HG03521 (cell line): ENCODE measurements around the gene VAMP2.
A peak's percentile ranks its signal among the peaks of the same experiment; 100 is the strongest.

Source experiments
- ATAC-seq: cut with Tn5 transposase; IDR thresholded peaks from one replicate; pipeline ENCODE4 v1.9.1; 2021; ENCODE audit warnings: mild to moderate bottlenecking, moderate library complexity; ENCODE audit not compliant: unreplicated experiment

VAMP2 gene

GRCh38 chr17:8155996-8156245, 6.8 kb downstream of the VAMP2 start:
- ATAC-seq, result no peak

GRCh38 chr17:8155231-8155995, 7.3 kb downstream of the VAMP2 start:
- no peak for ATAC-seq

- ATAC-seq, result no peak
These were observed 8.1 kb downstream of the VAMP2 start for GRCh38 chr17:8154608-8155155.

GRCh38 chr17:8153957-8154607, 8.7 kb downstream of the VAMP2 start:
- no peak for ATAC-seq

GRCh38 chr17:8153525-8153956, 9.2 kb downstream of the VAMP2 start:
- no peak for ATAC-seq

GRCh38 chr17:8153031-8153451, 9.7 kb downstream of the VAMP2 start:
- ATAC-seq, result no peak

- ATAC-seq, result no peak
These were observed 10.5 kb downstream of the VAMP2 start, which contains the start of gene PER1 for GRCh38 chr17:8152112-8152775. Gene PER1 (minus strand): TSS chr17:8152404. CDS start chr17:8150706, 1,698 bp downstream.

GRCh38 chr17:8151641-8152111, 11.1 kb downstream of the VAMP2 start:
- ATAC-seq, result no peak

GRCh38 chr17:8151120-8151640, 11.6 kb downstream of the VAMP2 start:
- ATAC-seq, result peak; percentile 47

- no peak for ATAC-seq
These were observed 12.3 kb downstream of the VAMP2 start for GRCh38 chr17:8150194-8151119.

- no peak for ATAC-seq
These were observed 13.1 kb downstream of the VAMP2 start for GRCh38 chr17:8149419-8150193.

- no peak for ATAC-seq
These were observed 14.2 kb downstream of the VAMP2 start for GRCh38 chr17:8148560-8148959.

GRCh38 chr17:8147805-8148404, 14.8 kb downstream of the VAMP2 start:
- no peak for ATAC-seq

GRCh38 chr17:8147141-8147804, 15.5 kb downstream of the VAMP2 start:
- no peak for ATAC-seq

GRCh38 chr17:8146381-8147140, 16.2 kb downstream of the VAMP2 start:
- ATAC-seq, result no peak

- no peak for ATAC-seq
These were observed 16.9 kb downstream of the VAMP2 start for GRCh38 chr17:8145811-8146210.

- ATAC-seq, result no peak
These were observed 18.1 kb downstream of the VAMP2 start for GRCh38 chr17:8144401-8145231.
